ENCODE results near the gene PRR5. TPM values are rescaled to one million over a fixed set of nuclear protein-coding genes. Genes with fewer than 3 reads are reported as not detected.
A peak's percentile ranks its signal among the peaks of the same experiment; 100 is the strongest.

PRR5 gene
- total and polyA plus RNA-seq, 10 donors = 31.3 to 85.6 (median 76.7) TPM

GRCh38 chr22:44705022-44705297 is 3.0 kb downstream of the PRR5 start:
- 81 to 94% (median 88%) methylated on average over 4 of the region's 4 CpGs for WGBS, 5 donors
- intact Hi-C loops (cut with DNase I; ENCODE audit: low total_unique reads) = no loop called here
- no peak for TF ChIP-seq CTCF (IDR thresholded peaks at IDR 0.05 in 8 of 11, conservative IDR thresholded peaks at IDR 0.05 in 3 of 11)
- TF ChIP-seq POLR2A (IDR thresholded peaks at IDR 0.05) = no peak
- no peaks in the 10 kb centered on the region for H3K9me3 ChIP-seq
- peaks cover 0 to 18% (median 0%) of the 10 kb centered on the region in 6 donors for H3K36me3 ChIP-seq
- H3K4me1 ChIP-seq = peaks cover 19 to 86% (median 68%) of the 10 kb centered on the region in 6 donors
- peak overlapping the region in 2 of 8 donors; percentile 91 to 96 for H3K4me3 ChIP-seq
- no peak for DNase-seq
- H3K27me3 ChIP-seq (replicated peaks in 1 of 7) = peaks cover 0 to 16% (median 0%) of the 10 kb centered on the region in 7 donors
- H3K27ac ChIP-seq = no peak overlapping the region

- DNase-seq = no peak
- H3K27ac ChIP-seq = peak overlapping the region in 2 of 8 donors; percentile 85 to 87
- H3K27me3 ChIP-seq (replicated peaks in 1 of 7) = peaks cover 0 to 16% (median 0%) of the 10 kb centered on the region in 7 donors
- TF ChIP-seq POLR2AphosphoS5 (IDR thresholded peaks at IDR 0.05) (no peak), CTCF (IDR thresholded peaks at IDR 0.05 in 8 of 11, conservative IDR thresholded peaks at IDR 0.05 in 3 of 11) (no peak), POLR2A (IDR thresholded peaks at IDR 0.05) (no peak)
- peaks cover 0 to 18% (median 0%) of the 10 kb centered on the region in 6 donors for H3K36me3 ChIP-seq
- H3K4me3 ChIP-seq = no peak overlapping the region
- 71 to 85% (median 74%) methylated on average over 7 to 8 of the region's 8 CpGs for WGBS, 5 donors
- no peaks in the 10 kb centered on the region for H3K9me3 ChIP-seq
- intact Hi-C loops (cut with DNase I; ENCODE audit: low total_unique reads) = no loop called here
- H3K4me1 ChIP-seq = peaks cover 34 to 96% (median 78%) of the 10 kb centered on the region in 6 donors
These were observed 4.5 kb downstream of the PRR5 start for GRCh38 chr22:44706488-44706887.

DNA sequence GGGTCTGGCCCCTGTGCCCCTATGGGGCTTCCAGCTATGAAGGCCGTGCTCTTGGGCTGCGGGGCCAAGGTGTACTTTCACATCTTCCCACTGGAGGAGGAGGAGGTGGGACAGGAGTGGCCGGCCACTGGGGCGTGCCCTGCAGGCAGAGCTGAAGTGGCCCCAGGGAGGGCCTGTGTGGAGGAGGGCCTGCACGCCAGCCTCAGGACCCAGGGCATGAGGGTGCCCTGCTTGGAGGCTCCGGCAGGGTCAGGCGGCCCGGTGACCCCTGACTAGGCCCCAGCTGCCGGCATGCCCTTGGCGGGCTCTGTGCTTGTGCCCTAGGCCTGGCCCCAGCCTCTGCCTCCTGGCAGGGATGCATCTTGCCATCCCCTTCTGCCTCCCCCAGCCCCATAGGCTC is 5.2 kb downstream of the PRR5 start:
- WGBS, 5 donors = 67 to 88% (median 81%) methylated on average over 2 to 10 of the region's 10 CpGs

GRCh38 chr22:44707752-44708151 is 5.7 kb downstream of the PRR5 start:
- Histone ChIP-seq H3K36me3 (peaks cover 0 to 18% (median 0%) of the 10 kb centered on the region in 6 donors), H3K4me3 (no peak overlapping the region), H3K9me3 (no peaks in the 10 kb centered on the region), H3K4me1 (peaks cover 34 to 100% (median 83%) of the 10 kb centered on the region in 6 donors), H3K27me3 (replicated peaks in 1 of 7) (peaks cover 0 to 10% (median 0%) of the 10 kb centered on the region in 7 donors), H3K27ac (peak overlapping the region in 3 of 8 donors; percentile 80 to 87 (median 85))
- TF ChIP-seq POLR2A (IDR thresholded peaks at IDR 0.05) (no peak), CTCF (IDR thresholded peaks at IDR 0.05 in 8 of 11, conservative IDR thresholded peaks at IDR 0.05 in 3 of 11) (no peak), POLR2AphosphoS5 (IDR thresholded peaks at IDR 0.05) (no peak)
- 92 to 96% (median 93%) methylated on average over 11 of the region's 11 CpGs for WGBS, 5 donors
- no peak for DNase-seq
- intact Hi-C loops (cut with DNase I; ENCODE audit: low total_unique reads) = no loop called here

More for the DNA sequence above, 5.2 kb downstream of the PRR5 start:
- peaks cover 0 to 16% (median 0%) of the 10 kb centered on the region in 7 donors for H3K27me3 ChIP-seq (replicated peaks in 1 of 7)
- H3K4me3 ChIP-seq = peak overlapping the region in 1 of 8 donors; percentile 1
- intact Hi-C loops (cut with DNase I; ENCODE audit: low total_unique reads) = no loop called here
- no peak for TF ChIP-seq POLR2A (IDR thresholded peaks at IDR 0.05)
- TF ChIP-seq POLR2AphosphoS5 (IDR thresholded peaks at IDR 0.05) = no peak
- no peak for TF ChIP-seq CTCF (IDR thresholded peaks at IDR 0.05 in 8 of 11, conservative IDR thresholded peaks at IDR 0.05 in 3 of 11)
- H3K27ac ChIP-seq = peak overlapping the region in 3 of 8 donors; percentile 80 to 87 (median 85)
- DNase-seq = peak; percentile 73
- H3K36me3 ChIP-seq = peaks cover 0 to 18% (median 0%) of the 10 kb centered on the region in 6 donors
- H3K9me3 ChIP-seq = no peaks in the 10 kb centered on the region
- peaks cover 36 to 99% (median 81%) of the 10 kb centered on the region in 6 donors for H3K4me1 ChIP-seq
